AG04449 (cell line): ENCODE measurements around the gene MCU.
"Not testable (repeated sequence)": the region's sequence is repeated elsewhere in the genome, so short reads cannot be mapped to it uniquely, and the experiment has no call there.

ENCODE experiments used
- CTCF ChIA-PET: fragments of 350-600 bp; formaldehyde crosslinking; extraction: SDS; loops from one replicate; lab custom pipeline; 2021; ENCODE audit warnings: antibody characterized with exemption; lab: Yijun Ruan, JAX
- POLR2A ChIA-PET: fragments of 400-600, 350-600 bp; formaldehyde crosslinking; extraction: SDS; loops from one replicate; lab custom pipeline; 2020; ENCODE audit warnings: antibody characterized with exemption, inconsistent platforms; lab: Yijun Ruan, JAX
- DNase-seq: peaks from one replicate; pipeline ENCODE4 v3.0.0-alpha.2; 2010; ENCODE audit warnings: low read depth, low spot score
- H3K4me3 ChIP-seq: 2 replicates; pipeline ENCODE4 v1.5.1; 2011; ENCODE audit warnings: low read depth, mild to moderate bottlenecking, control low read depth, low read length
- CTCF ChIP-seq: IDR thresholded peaks from one replicate; pipeline ENCODE4 v1.5.1; 2011; ENCODE audit warnings: mild to moderate bottlenecking, moderate library complexity, low read length, control low read depth, inconsistent platforms; ENCODE audit not compliant: insufficient read depth; ENCODE audit errors: missing control alignments

MCU gene

GRCh38 chr10:72910705-72911104 is 218.8 kb downstream of the MCU start:
- no peak overlapping the region for H3K4me3 ChIP-seq
- TF ChIP-seq CTCF = no peak
- ChIA-PET POLR2A (no interaction called here), CTCF (interaction anchor here (0.7 kb wide), 1 partner anchor 75 kb away, joined by 3 read pairs; no protein-coding TSS in a partner anchor)
- DNase-seq = no peak

- POLR2A ChIA-PET = no interaction called here
- CTCF ChIA-PET = no interaction called here
- no peak for DNase-seq
- no peak for TF ChIP-seq CTCF
- no peak overlapping the region for H3K4me3 ChIP-seq
Observed at GRCh38 chr10:72911758-72912157, 219.8 kb downstream of the MCU start.

GRCh38 chr10:72912736-72913135 is 220.8 kb downstream of the MCU start:
- ChIA-PET CTCF (no interaction called here), POLR2A (interaction anchor here (0.6 kb wide), 1 partner anchor 484 kb away, joined by 4 read pairs; no protein-coding TSS in a partner anchor)
- no peak overlapping the region for H3K4me3 ChIP-seq
- no peak for TF ChIP-seq CTCF
- DNase-seq = no peak

- TF ChIP-seq CTCF = no peak
- ChIA-PET POLR2A (no interaction called here), CTCF (no interaction called here)
- DNase-seq = no peak
- no peak overlapping the region for H3K4me3 ChIP-seq
Observed at GRCh38 chr10:72913287-72913686, 221.3 kb downstream of the MCU start.

- POLR2A ChIA-PET, H3K4me3 ChIP-seq, CTCF ChIA-PET, DNase-seq: not testable (repeated sequence)
Observed at GRCh38 chr10:72917201-72917600, 225.3 kb downstream of the MCU start.

- CTCF ChIA-PET, POLR2A ChIA-PET, H3K4me3 ChIP-seq, DNase-seq: not testable (repeated sequence)
Observed at GRCh38 chr10:72917803-72918332, 225.9 kb downstream of the MCU start.

GRCh38 chr10:72918352-72918751 is 226.4 kb downstream of the MCU start:
- ChIA-PET CTCF (no interaction called here), POLR2A (no interaction called here)
- DNase-seq = no peak
- no peak for TF ChIP-seq CTCF
- no peak overlapping the region for H3K4me3 ChIP-seq

- CTCF ChIA-PET = interaction anchor here (1.0 kb wide), 1 partner anchor 45 kb away, joined by 3 read pairs; no protein-coding TSS in a partner anchor
Observed at GRCh38 chr10:72921147-72921683, 229.3 kb downstream of the MCU start.

More at GRCh38 chr10:72921147-72921683, 229.3 kb downstream of the MCU start:
- DNase-seq, H3K4me3 ChIP-seq, POLR2A ChIA-PET: not testable (repeated sequence)
